ENCODE measurements around the gene NLRC5.

DNA sequence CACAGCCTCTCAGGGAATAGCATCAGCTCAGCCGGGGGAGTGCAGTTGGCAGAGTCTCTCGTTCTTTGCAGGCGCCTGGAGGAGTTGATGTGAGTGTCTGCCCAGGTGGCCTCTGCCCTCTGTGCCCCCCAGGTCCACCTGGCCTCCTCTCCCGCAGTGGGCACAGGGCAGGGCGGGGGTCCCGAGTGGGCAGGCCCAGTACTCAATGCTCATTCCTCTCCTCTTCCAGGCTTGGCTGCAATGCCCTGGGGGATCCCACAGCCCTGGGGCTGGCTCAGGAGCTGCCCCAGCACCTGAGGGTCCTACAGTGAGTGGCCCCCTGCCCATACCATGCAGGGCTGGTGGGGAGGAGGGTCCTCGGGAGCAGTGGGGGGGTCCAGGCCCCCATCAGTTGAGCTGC lies 88.4 kb downstream of the NLRC5 start:
- TF ChIP-seq, protein P1, sequence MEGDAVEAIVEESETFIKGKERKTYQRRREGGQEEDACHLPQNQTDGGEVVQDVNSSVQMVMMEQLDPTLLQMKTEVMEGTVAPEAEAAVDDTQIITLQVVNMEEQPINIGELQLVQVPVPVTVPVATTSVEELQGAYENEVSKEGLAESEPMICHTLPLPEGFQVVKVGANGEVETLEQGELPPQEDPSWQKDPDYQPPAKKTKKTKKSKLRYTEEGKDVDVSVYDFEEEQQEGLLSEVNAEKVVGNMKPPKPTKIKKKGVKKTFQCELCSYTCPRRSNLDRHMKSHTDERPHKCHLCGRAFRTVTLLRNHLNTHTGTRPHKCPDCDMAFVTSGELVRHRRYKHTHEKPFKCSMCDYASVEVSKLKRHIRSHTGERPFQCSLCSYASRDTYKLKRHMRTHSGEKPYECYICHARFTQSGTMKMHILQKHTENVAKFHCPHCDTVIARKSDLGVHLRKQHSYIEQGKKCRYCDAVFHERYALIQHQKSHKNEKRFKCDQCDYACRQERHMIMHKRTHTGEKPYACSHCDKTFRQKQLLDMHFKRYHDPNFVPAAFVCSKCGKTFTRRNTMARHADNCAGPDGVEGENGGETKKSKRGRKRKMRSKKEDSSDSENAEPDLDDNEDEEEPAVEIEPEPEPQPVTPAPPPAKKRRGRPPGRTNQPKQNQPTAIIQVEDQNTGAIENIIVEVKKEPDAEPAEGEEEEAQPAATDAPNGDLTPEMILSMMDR (IDR thresholded peaks at IDR 0.05) = no peak
- no peak for TF ChIP-seq EZH2 (IDR thresholded peaks at IDR 0.05)

Measured in neural progenitor cell (in vitro differentiated cells).